Effector memory CD8-positive, alpha-beta T cell (primary cell): Measurements from ENCODE around the gene ECE1.
"Not testable (repeated sequence)": the region's sequence is repeated elsewhere in the genome, so short reads cannot be mapped to it uniquely, and the experiment has no call there.

ENCODE experiments used
- ATAC-seq: fragments of 150-1000 bp; cut with Tn5 transposase; replicated peaks from 2 replicates; pipeline ENCODE4 v1.10.0; 2021; ENCODE audit warnings: mild to moderate bottlenecking, moderate library complexity
- DNase-seq, 3 experiments: peaks; one replicate each; pipeline ENCODE4 v3.0.0; 2021
- H3K27ac Mint-ChIP-seq, 2 donors: one replicate each; pipeline ENCODE4 v1.8.0; 2022; ENCODE audit warnings: mild to moderate bottlenecking in 2 of 2, mixed read lengths in 2 of 2, moderate library complexity in 2 of 2
- H3K27me3 Mint-ChIP-seq, 2 donors: one replicate each; pipeline ENCODE4 v1.8.0; 2022; ENCODE audit warnings: mixed read lengths in 2 of 2
- H3K36me3 Mint-ChIP-seq: one replicate; pipeline ENCODE4 v1.8.0; 2022; ENCODE audit warnings: mild to moderate bottlenecking, moderate library complexity, mixed read lengths; ENCODE audit not compliant: insufficient read depth
- H3K4me1 Mint-ChIP-seq, 2 donors: one replicate each; pipeline ENCODE4 v1.8.0; 2022; ENCODE audit warnings: low read depth in 2 of 2, mixed read lengths in 2 of 2
- H3K4me3 Mint-ChIP-seq, 2 donors: one replicate each; pipeline ENCODE4 v1.8.0; 2022; ENCODE audit warnings: mild to moderate bottlenecking in 2 of 2, mixed read lengths in 2 of 2, moderate library complexity in 2 of 2
- H3K9me3 Mint-ChIP-seq, 2 donors: one replicate each; pipeline ENCODE4 v1.8.0; 2022; ENCODE audit warnings: mixed read lengths in 2 of 2

ECE1 gene

DNA sequence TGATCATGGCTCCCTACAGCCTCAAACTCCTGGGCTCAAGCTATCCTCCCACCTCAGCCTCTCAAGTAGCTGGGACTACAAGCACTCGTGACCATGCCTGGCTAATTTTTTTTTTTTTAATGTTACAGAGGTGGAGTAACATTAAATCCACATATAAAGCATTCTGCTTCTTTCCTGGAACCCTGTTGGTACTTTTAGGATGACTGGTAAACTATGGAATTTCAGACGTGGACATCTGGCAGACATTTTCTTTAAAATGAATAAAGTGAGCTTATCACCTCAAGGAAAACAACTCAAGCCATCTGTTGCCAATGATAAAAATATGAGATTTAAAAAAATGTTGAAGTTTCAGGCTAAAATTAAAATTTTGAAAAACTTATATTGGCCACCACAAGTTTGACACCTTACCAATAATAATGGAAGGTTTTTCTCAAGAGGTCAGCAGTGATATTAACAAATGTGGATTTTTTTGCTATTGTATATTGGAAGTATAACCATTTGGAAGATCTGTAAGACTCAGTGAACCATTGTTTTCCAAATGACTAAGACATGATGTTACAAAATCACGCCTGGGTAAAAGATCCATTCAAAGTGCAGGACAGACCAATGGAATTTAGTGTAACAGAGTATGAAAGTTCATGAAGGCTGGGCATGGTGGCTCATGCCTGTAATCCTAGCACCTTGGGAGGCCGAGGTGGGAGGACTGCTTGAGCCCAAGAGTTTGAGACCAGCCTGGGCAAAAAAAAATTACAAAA, 60.8 kb downstream of the ECE1 start:
- Mint-ChIP-seq H3K27ac (no peak overlapping the region), H3K27me3 (no peaks in the 10 kb centered on the region), H3K9me3 (no peaks in the 10 kb centered on the region), H3K4me1 (no peaks in the 10 kb centered on the region), H3K4me3 (no peak overlapping the region), H3K36me3 (peaks cover 59% of the 10 kb centered on the region)
- DNase-seq (no peak), ATAC-seq (no peak)

- not testable (repeated sequence) for H3K9me3 Mint-ChIP-seq, H3K27me3 Mint-ChIP-seq, DNase-seq, H3K4me1 Mint-ChIP-seq, ATAC-seq, H3K4me3 Mint-ChIP-seq, H3K27ac Mint-ChIP-seq
- H3K36me3 Mint-ChIP-seq = peaks cover 57% of the 10 kb centered on the region
Measured at GRCh38 chr1:21228224-21228623, 62.0 kb downstream of the ECE1 start.

DNA sequence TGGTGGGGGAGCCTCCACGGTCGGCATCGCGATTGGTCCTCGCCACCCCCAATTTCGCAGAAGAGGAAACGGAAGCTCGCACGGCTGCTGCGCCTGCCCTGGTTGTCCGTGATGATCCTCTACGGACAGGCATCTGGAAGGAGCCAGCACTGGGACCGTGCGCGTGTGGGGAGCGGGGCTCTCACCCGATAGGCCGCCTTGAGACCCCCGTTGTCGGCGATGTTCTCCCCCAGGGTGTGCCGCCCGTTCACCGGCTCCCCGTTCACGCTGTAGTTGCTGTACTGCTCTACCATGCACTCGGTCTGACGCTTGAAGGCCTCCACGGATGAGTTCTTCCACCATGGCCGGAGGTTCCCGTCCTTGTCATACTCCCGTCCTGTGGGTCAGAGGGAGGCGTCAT, 65.2 kb downstream of the ECE1 start:
- Mint-ChIP-seq H3K27ac (peak overlapping the region in 1 of 2 donors; percentile 41), H3K27me3 (no peaks in the 10 kb centered on the region), H3K36me3 (peaks cover 55% of the 10 kb centered on the region), H3K4me3 (no peak overlapping the region), H3K4me1 (no peaks in the 10 kb centered on the region), H3K9me3 (no peaks in the 10 kb centered on the region)
- DNase-seq (no peak), ATAC-seq (no peak)

- Mint-ChIP-seq H3K36me3 (peaks cover 50% of the 10 kb centered on the region), H3K4me1 (no peaks in the 10 kb centered on the region), H3K9me3 (no peaks in the 10 kb centered on the region), H3K27me3 (no peaks in the 10 kb centered on the region), H3K4me3 (no peak overlapping the region), H3K27ac (no peak overlapping the region)
- no peak for DNase-seq
- no peak for ATAC-seq
Measured at GRCh38 chr1:21220815-21221214, 69.4 kb downstream of the ECE1 start.

DNA sequence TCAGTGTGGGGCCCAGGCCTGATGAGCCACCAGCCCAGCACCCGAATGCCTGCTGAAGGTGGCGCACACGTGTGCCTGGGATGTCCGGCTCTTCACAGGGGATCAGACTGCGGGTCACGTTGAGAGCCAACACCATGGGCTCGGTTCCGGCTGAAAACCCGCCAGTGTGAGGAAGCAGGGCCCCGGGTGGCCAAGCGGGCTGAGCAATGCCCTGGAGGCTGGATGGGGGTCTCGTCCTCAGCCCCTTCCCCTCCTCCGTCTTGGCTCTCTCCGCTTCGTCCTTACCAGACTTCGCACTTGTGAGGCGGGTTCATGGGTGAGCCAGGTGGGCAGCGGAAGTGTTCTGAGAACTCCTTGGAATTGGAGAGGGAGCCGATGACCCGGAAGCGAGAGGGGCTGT, 70.6 kb downstream of the ECE1 start:
- peaks cover 43% of the 10 kb centered on the region for H3K36me3 Mint-ChIP-seq
- H3K9me3 Mint-ChIP-seq = no peaks in the 10 kb centered on the region
- DNase-seq (no peak), ATAC-seq (no peak)
- H3K4me3 Mint-ChIP-seq = no peak overlapping the region
- no peak overlapping the region for H3K27ac Mint-ChIP-seq
- no peaks in the 10 kb centered on the region for H3K4me1 Mint-ChIP-seq
- no peaks in the 10 kb centered on the region for H3K27me3 Mint-ChIP-seq

- ATAC-seq (peak; percentile 35), DNase-seq (peak; percentile 10 to 24 (median 15))
- peak overlapping the region; percentile 32 to 83 for H3K27ac Mint-ChIP-seq
- H3K4me3 Mint-ChIP-seq = no peak overlapping the region
- H3K27me3 Mint-ChIP-seq = no peaks in the 10 kb centered on the region
- no peaks in the 10 kb centered on the region for H3K9me3 Mint-ChIP-seq
- H3K36me3 Mint-ChIP-seq = peaks cover 38% of the 10 kb centered on the region
- H3K4me1 Mint-ChIP-seq = no peaks in the 10 kb centered on the region
Measured at GRCh38 chr1:21217812-21218596, 72.3 kb downstream of the ECE1 start.

GRCh38 chr1:21216835-21217811, 73.1 kb downstream of the ECE1 start:
- no peaks in the 10 kb centered on the region for H3K9me3 Mint-ChIP-seq
- ATAC-seq (peak; percentile 66), DNase-seq (peak; percentile 58 to 64 (median 63))
- H3K36me3 Mint-ChIP-seq = peaks cover 38% of the 10 kb centered on the region
- no peaks in the 10 kb centered on the region for H3K4me1 Mint-ChIP-seq
- H3K27ac Mint-ChIP-seq = peak overlapping the region; percentile 32 to 58
- no peak overlapping the region for H3K4me3 Mint-ChIP-seq
- no peaks in the 10 kb centered on the region for H3K27me3 Mint-ChIP-seq

GRCh38 chr1:21212126-21212525, 78.1 kb downstream of the ECE1 start:
- Mint-ChIP-seq H3K9me3 (no peaks in the 10 kb centered on the region), H3K4me3 (no peak overlapping the region), H3K36me3 (peaks cover 4% of the 10 kb centered on the region), H3K4me1 (no peaks in the 10 kb centered on the region), H3K27ac (peak overlapping the region in 1 of 2 donors; percentile 54), H3K27me3 (peaks cover 0 to 9% of the 10 kb centered on the region in 2 donors)
- DNase-seq = no peak
- no peak for ATAC-seq

DNA sequence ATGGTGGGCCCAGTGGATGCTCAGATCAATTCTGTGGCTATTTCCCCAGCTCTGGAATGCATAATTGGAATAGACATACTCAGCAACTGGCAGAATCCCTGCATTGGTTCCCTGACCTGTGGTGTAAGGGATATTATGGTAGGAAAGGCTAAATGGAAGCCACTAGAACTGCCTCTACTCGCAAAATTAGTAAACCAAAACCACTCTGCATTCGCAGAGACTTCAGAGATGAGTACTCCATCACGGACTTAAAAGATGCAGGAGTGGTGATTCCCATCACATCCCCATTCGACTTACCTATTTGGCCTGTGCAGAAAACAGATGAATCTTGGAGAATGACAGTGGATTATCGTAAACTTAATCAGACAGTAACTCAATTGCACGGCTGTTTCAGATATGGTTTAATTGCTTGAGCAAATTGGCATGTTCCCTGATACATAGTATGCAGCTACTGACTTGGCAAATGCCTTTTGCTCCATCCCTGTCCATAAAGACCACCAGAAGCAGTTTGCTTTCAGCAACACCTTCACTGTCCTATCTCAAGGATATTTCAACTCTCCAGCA, 82.0 kb downstream of the ECE1 start:
- not testable (repeated sequence) for ATAC-seq, H3K36me3 Mint-ChIP-seq, H3K27ac Mint-ChIP-seq, DNase-seq, H3K9me3 Mint-ChIP-seq, H3K4me3 Mint-ChIP-seq, H3K27me3 Mint-ChIP-seq, H3K4me1 Mint-ChIP-seq

DNA sequence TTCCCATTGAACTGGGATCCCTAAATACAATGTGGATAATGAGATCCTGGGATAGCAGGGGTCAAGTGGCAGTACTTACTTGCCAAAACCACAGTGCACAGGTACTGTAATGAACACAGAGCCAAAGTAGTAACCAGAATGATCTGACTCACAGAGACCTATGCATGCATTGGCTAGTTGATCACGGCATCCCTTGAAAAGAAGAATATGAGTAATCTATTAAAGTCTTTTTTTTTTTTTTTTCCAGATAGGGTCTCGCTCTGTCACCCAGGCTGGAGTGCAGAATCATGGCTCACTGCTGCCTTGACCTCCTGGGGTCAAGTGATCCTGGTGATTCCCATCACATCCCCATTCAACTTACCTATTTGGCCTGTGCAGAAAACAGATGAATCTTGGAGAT, 84.1 kb downstream of the ECE1 start:
- Mint-ChIP-seq H3K9me3 (no peaks in the 10 kb centered on the region), H3K27ac (no peak overlapping the region), H3K27me3 (peaks cover 0 to 2% of the 10 kb centered on the region in 2 donors), H3K36me3 (no peaks in the 10 kb centered on the region), H3K4me3 (no peak overlapping the region), H3K4me1 (no peaks in the 10 kb centered on the region)
- ATAC-seq = no peak
- no peak for DNase-seq

DNA sequence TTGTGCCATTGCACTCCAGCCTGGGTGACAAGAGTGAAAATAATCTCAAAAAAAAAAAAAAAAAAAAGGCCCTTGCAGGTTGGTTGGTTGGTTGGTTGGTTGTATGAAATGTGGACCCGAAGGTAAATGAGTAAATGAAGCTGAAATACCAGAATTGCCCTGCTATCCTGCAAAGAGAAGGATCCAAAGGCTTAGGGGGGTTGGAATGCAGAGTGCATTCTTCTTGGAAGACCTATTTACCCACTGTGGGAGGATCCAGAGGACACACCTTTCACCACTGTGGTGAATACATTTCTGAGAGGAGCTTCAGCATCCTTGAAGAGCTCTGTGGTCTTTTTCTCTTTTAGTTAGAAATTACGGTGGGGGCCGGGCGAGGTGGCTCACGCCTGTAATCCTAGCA, 84.8 kb downstream of the ECE1 start:
- H3K4me1 Mint-ChIP-seq = no peaks in the 10 kb centered on the region

GRCh38 chr1:21201650-21202049, 88.6 kb downstream of the ECE1 start:
- H3K36me3 Mint-ChIP-seq = peaks cover 2% of the 10 kb centered on the region
- no peaks in the 10 kb centered on the region for H3K4me1 Mint-ChIP-seq
- no peak for ATAC-seq
- H3K9me3 Mint-ChIP-seq = no peaks in the 10 kb centered on the region
- DNase-seq = no peak
- no peak overlapping the region for H3K4me3 Mint-ChIP-seq
- H3K27me3 Mint-ChIP-seq = peaks cover 10 to 18% of the 10 kb centered on the region in 2 donors
- no peak overlapping the region for H3K27ac Mint-ChIP-seq

More for the DNA sequence above, 84.8 kb downstream of the ECE1 start:
- ATAC-seq (no peak), DNase-seq (no peak)
- Mint-ChIP-seq H3K27me3 (no peaks in the 10 kb centered on the region), H3K27ac (no peak overlapping the region), H3K36me3 (no peaks in the 10 kb centered on the region), H3K9me3 (no peaks in the 10 kb centered on the region), H3K4me3 (no peak overlapping the region)

- H3K4me1 Mint-ChIP-seq, ATAC-seq, DNase-seq, H3K9me3 Mint-ChIP-seq, H3K4me3 Mint-ChIP-seq, H3K36me3 Mint-ChIP-seq, H3K27ac Mint-ChIP-seq: not testable (repeated sequence)
- peaks cover 14 to 22% of the 10 kb centered on the region in 2 donors for H3K27me3 Mint-ChIP-seq
Measured at GRCh38 chr1:21201238-21201637, 89.0 kb downstream of the ECE1 start.
